ENCODE results near the gene WNT5A.
A peak's percentile ranks its signal among the peaks of the same experiment; 100 is the strongest.

WNT5A gene

DNA sequence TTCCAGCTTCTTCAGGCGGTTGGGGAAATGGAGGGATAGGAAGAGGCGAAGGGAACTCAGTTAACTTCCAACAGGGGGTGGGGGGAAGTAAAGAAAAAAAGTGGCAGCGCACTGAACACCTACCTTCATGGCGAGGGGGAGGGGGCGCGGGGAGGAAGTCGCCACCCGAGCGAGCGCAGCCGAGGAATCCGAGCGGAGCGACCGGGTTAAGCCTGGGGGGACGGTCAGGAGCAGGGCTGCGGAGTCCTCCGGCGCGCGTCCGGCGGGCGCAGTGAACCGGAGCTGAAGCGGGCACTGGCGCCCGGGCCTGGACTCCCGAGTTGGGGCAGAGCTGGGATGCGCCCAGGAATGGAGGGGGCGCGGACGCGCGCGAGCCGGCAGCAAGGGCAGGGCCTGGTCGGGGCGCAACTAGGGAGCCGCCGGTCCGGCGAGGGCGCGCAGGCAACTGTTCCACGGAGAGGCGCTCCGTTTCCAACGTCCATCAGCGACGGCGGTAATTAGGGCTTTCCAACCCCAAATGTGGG lies at the start of gene WNT5A:
WNT5A (minus strand) TSS at position 450 of the 524 bp plus-strand sequence; CDS start at position 129, 321 bp downstream.
- peak; percentile 44 for DNase-seq (ENCODE audit: low spot score)

DNA sequence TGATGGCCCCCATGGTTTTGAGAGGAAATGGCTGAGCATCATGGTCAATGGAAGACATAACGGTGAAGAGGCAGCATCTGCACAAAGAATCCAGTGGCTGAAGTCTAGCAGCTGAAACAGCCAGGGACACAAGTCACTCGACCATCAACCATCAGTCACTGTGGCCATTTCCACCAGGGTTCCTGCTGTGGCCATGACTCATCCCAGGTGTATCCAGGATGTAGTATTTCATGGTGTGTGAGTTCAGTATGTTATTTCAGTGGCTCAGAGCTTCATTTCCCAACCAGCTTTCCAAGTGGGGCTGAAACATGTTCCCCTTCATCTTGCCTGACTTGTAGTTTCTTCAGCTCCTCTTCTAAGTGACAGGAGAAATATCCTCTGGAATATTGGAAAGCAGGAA lies 47.8 kb upstream of the WNT5A start:
- no peak for DNase-seq (ENCODE audit: low spot score)

DNA sequence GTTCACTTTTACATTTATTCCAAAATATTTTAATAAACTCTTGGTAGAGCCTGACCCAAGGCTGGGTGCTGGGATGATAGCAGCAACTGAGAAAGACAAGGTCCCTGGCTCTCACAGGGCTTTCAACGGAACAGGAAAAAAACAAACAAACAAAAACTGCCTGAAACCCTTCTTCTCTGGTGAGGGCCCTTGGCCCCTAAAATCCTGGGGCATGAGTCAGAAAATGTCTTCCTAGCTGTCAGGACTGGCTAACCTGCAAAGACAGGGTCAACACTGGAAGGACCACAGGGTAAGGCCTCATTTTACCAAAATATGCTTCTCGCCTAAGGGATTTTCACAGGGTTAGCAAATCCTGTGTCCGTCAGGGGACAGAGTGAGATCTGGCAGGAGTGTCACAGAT lies 45.7 kb upstream of the WNT5A start:
- DNase-seq (ENCODE audit: low spot score), result no peak

- DNase-seq (ENCODE audit: low spot score), result no peak
These were observed 44.2 kb upstream of the WNT5A start for GRCh38 chr3:55531321-55531720.

DNA sequence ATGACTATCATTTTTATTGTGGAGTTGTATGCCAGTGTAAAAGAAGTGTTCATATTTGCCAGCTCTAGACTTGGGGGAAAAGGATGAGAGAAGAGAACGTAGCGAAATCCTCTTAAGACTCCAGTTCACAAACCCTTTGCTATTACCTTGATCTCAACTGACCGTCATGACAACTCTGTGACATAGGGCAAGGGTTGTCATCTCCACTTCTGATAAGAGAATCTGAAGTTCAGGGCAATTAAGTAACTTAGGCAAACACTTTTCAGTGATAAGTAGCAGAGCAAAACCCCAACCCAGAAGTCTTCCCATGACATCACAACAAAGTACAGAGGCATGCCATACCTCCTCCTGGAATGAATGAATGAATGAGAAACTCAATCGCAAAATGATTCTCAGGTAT lies 40.3 kb upstream of the WNT5A start:
- DNase-seq (ENCODE audit: low spot score), result no peak

DNA sequence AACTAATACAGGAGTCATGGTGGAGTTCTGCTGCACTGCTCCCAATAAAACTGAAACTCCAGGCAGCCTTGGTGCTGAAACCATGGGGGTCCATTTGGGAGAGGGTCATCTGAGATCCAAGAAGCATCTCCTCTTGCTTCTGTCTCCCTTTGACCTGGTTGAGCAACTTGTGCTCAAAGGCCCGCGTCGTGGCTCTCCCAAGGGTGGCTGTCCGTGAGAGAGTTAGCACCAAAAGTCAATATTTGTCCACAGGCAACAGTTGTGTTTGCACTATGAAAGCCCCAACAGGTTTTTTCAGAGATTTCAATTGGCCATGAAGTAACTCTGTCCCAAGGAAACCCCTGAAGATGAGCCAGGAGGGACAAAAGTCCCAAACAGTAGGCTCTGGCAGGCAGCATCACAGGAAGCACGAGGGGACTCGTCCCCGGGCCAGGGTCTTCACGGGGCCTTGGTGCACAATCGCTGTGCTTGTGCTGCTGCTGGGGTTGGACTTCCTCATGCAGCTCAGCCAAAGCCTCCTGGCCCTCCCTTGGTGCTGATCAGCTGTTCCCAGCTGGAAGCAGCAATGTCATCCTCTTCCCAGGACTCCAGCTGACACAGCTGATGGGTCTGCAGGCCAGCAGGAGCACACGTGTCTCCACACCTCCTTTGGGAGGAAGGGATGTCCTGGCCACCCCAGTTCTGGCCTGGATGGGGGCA lies 39.4 kb upstream of the WNT5A start:
- no peak for DNase-seq (ENCODE audit: low spot score)

DNA sequence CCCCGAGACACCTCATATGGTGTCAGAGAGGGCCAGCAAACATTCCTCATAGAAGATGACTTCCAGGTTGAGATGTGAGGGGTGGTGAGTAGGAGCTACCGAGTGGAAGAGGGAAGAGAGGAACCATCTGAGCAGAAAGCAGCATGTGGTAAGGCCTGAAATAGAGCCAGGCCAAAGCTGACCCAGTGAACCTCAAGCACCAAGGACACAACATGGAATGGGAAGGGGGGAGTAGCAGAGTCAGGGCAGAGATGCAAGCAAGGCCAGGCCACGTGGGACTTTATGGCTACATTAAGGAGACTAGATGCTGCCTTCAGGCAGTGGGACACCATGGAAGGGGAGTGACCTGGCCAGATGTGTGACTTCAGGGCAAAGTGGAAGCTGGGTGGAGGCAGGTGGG lies 38.3 kb upstream of the WNT5A start:
- DNase-seq (ENCODE audit: low spot score), result no peak

- no peak for DNase-seq (ENCODE audit: low spot score)
These were observed 37.6 kb upstream of the WNT5A start for GRCh38 chr3:55524565-55525244.

GRCh38 chr3:55523471-55523870 lies 36.4 kb upstream of the WNT5A start:
- DNase-seq (ENCODE audit: low spot score), result no peak

DNA sequence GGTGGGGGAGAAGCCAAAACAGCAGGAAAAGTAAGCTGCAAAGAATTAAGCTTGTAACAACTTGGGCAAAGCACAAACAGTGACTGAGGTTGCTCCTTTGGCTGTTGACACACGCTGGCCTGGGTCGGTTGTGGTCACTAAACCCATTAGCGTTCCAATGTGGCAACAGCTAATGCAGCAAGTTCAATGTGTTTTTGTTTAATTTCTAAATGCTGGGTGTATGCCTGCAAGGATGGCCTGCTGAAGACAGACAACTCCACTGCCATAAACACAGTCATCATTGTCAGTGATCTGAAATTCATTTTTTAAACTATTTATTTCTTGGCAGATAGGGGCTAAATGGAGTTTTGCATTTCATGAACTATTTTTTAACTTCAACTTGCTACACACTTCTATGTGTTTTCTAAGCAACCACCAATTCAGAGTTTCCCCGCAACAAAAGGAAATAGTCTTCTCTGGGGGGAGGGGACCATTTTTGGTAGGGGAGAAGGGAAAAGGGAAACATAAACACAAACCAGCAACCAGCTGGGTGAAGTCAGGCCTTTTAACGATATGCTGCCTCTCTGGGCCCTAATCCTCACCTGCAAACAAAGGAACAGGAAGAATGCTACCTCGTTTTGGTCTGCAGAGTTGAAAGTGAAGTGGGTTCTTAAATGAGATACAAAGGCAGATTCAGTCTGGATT lies 34.8 kb upstream of the WNT5A start:
- DNase-seq (ENCODE audit: low spot score), result no peak

GRCh38 chr3:55521064-55521737 lies 34.1 kb upstream of the WNT5A start:
- no peak for DNase-seq (ENCODE audit: low spot score)

DNA sequence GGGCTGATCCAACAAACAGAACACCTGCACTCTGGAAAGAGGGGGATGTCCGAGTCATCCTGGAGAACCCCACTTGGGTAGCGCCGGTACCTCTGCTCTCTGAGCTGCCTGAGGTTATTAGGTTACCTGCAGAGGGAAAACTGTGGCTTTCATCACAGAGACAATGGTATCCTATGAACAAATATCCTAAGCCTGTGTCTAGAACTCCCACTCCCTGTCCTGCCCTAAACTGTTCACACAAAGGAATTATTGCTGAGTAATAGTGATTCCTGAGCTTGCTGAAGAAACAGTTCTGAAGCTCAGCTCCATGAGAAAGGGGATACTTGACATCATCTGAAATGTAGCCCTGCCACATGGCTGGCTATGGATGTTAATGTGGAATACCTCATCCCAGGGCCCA lies 31.9 kb upstream of the WNT5A start:
- DNase-seq (ENCODE audit: low spot score), result no peak

- DNase-seq (ENCODE audit: low spot score), result no peak
These were observed 31.3 kb upstream of the WNT5A start for GRCh38 chr3:55518451-55518850.

- no peak for DNase-seq (ENCODE audit: low spot score)
These were observed 29.4 kb upstream of the WNT5A start for GRCh38 chr3:55516392-55517030.

DNA sequence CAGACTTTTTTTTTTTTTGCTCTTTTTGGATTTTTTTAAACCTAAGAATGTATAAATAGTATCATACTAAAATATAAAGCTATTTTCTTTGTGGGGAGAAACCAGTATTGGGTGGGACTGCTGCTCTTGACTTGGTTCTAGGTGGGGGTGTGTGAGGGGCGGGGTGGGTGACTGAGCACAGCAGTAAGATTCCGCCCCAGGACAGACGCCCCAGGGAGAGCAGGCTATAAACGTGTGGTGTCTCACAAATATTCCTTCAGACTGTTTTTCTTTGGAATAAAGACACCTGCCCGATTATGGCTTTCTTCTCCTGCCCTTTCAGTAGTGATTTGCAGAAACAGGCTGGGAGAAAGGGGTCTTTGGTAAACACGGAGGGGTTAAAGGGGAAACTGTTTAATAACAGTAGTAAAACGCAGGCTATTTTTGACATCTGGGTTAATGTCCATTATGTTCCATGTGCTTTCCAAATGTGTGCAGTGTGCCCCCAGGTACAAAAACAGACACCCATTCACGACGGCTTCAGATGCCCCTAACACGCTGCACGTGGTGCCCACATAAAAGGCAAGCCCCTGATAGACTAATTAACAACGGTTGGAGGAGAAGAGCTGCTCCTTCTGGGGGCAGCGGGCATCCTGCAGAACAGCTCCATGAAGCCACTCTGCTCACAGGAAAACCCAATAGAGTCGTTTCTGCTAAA lies 28.6 kb upstream of the WNT5A start:
- no peak for DNase-seq (ENCODE audit: low spot score)

DNA sequence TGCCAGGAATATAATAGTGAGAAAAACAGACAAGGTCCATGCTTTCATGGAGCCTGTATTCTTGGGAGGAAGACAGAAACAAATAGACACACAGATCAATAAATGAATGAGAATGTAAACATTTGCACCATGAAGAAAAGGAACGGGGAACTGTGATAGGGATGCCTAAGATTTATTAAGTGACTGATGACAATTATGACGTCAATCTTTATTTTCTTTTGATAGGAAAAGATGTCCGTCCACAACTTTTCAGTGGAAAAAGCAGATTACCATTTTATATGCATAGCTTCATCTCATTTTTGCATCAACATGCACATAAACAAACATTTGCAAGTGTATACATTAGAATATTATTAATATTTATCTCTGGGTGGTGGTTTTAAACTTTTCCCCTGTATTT lies 27.9 kb upstream of the WNT5A start:
- no peak for DNase-seq (ENCODE audit: low spot score)

GRCh38 chr3:55512571-55513343 lies 25.7 kb upstream of the WNT5A start:
- DNase-seq (ENCODE audit: low spot score), result no peak

DNA sequence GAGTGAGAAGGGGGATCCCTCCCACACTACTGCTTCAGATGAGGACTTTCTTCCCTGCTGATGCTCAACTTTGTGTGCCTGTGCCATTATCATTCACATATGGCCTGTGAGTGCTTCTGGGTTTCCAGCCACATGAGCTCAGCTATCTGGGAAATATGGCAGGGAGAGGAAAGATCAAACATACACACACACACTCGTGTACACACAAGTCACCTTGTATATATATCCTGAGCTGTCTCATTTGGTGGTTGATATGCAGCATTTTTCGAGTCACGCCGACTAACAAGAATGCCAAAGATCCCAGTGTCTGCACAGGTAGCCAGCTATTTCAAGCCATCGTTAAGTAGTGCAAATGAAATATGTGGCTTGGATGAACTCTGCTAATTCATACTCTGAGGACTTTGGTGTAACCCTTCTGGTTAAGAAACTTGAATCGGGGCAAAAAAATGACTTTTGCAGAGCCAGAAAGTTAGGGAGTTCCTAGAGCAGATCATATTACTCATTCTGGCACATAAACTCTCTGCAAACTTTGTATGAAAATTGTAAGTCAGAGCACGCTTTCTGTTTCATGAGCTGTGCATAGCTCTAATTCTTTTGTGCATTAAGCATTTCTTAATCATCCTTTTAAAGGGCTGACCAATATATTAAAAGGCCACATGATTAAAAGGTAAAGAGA lies 24.9 kb upstream of the WNT5A start:
- DNase-seq (ENCODE audit: low spot score), result no peak

GRCh38 chr3:55508335-55508734 lies 21.2 kb upstream of the WNT5A start:
- no peak for DNase-seq (ENCODE audit: low spot score)

GRCh38 chr3:55507808-55508207 lies 20.7 kb upstream of the WNT5A start:
- no peak for DNase-seq (ENCODE audit: low spot score)

Data from germinal center (tissue), 1 donor.